GM21423 (cell line): ENCODE results near the gene TTC21B.
"Not testable (repeated sequence)": the region's sequence is repeated elsewhere in the genome, so short reads cannot be mapped to it uniquely, and the experiment has no call there.

Experiments
- ATAC-seq: cut with Tn5 transposase; IDR thresholded peaks from one replicate; pipeline ENCODE4 v1.9.1; 2021; ENCODE audit warnings: mild to moderate bottlenecking, moderate library complexity; ENCODE audit not compliant: unreplicated experiment

Gene TTC21B

DNA sequence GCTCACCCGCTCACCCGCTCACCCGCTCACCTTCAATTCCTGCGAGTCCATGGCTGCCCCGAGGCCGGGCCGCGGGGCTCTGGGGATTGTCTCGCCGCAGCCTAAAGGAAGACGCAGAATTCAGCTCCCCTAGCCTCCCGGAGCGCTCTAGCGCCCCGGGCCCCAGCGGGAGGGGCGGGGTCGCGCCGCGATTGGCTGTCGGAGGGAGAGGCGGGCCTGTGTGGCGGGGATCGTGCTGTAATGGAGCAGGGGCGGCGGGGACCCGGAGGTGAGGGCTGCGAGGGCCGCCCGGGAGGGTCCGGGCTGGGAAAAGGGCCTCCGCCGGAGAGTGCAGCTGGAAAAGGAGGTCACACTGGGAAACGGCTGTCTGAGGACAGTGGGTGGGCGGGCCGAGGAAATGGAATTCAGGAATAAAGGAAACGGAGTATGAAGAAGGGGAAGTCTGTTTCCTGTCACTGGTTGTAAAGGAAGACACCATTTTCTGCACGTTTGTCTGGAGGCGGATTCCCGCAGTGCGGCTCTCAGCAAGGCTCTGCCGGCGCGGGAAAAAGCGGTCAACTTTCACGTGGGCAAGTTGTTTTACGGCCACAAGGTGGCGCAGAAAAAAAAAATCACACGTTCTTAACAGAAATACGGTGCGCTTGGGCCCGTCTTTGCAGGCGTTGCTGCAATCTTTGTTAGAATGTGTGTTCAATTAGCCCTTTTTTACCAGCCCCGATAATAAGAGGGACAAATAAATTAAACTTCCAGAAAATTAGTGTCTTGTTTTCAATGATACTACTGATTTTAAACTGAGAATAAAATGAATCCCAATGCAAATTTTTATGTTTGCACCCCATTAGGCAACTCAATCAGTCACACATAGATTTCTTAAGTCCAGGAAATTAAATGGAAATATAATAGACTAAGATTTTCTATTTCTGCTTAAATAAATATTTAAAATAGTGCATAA, at the start of gene TTC21B:
TTC21B (minus strand) TSS at position 122 of the 952 bp plus-strand sequence; CDS start at position 51, 71 bp downstream.
- peak; percentile 94 for ATAC-seq

DNA sequence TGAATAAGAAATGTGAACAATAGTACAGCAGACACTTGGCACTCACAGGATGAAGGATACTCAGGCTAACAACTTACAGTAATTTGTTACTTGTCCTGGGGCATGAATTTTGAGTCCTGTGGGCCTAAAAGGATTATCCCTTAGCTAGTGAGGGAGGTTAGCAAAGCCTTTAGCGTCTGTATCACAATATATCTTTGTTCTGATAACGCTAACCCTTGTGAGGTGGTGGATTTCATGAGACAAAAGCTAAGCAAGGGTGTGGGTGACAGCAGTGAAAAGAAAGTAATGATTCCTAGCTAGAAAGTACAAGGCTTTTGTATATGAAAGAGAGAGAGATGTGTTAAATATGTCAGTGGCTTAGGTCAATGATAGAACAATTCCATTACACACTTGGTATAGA, 46.8 kb upstream of the TTC21B start:
- ATAC-seq: no peak

DNA sequence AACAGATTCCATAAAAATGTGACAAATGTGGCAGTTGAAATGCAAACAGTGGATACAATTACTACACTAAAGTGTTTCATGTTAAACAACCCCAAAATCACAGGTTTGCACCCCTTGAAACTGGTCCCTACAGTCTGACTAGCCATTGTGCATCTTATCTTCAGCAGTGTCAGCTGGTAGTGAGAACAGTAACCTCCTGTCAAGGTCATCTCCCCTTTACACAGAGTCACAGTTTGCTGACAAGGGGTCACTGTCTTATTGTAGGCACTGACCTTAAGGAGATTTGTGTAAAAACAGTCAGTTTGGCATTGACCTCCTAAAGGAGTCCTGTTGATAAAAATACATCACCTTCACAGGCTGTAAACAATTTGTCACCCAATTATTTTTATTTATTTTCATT, 37.3 kb upstream of the TTC21B start:
- no peak for ATAC-seq

DNA sequence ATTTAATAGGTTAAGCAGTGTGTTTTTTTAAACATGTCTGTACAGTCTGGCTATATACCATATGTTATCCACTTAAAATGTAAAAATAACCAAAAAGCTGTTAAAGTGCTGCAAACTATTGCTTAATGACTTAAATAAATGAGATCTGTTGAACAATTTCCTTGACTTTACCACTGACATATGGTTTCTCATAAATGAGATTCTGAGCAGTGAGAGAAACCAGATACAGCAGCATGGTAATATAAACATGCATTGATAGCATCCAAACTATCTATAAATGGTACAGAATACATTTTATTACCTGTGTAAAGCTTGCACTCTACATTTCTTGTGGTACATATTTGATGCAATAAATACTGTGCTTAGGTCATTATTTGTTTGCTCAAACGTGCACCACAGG, 36.3 kb upstream of the TTC21B start:
- ATAC-seq: no peak

DNA sequence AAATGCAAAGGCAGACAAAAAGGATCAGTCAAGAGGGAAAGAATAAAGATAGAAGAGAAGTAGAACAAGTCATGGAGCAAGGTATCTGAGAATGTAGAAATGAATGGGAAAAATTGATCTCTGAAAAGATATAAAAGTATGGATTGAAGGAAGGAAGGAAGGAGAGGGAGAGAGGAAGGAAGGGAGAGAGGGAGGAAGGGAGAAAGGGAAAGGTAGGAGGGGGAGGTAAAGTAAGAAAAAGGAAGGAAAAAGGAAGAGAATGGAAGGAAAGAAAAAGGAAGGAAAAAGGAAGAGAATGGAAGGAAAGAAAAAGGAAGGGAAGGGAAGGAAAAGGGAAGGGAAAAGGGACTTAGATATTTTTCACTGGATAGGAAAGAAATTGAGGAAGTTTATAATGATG, 31.5 kb upstream of the TTC21B start:
- ATAC-seq: no peak

DNA sequence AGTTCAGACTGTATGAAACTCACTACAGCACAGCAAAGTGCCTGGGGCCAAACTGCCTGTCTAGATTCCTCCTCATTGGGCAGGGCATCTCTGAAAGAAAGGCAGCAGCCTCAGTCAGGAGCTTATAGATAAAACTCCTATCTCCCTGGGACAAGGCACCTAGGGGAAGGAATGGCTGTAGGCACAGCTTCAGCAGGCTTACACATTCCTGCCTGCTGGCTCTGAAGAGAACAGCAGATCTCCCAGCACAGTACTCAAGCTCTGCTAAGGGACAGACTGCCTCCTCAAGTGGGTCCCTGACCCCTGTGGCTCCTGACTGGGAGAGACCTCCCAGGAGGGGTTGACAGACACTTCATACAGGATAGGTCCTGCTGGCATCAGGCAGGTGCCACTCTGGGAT, 18.6 kb upstream of the TTC21B start:
- ATAC-seq: not testable (repeated sequence)

DNA sequence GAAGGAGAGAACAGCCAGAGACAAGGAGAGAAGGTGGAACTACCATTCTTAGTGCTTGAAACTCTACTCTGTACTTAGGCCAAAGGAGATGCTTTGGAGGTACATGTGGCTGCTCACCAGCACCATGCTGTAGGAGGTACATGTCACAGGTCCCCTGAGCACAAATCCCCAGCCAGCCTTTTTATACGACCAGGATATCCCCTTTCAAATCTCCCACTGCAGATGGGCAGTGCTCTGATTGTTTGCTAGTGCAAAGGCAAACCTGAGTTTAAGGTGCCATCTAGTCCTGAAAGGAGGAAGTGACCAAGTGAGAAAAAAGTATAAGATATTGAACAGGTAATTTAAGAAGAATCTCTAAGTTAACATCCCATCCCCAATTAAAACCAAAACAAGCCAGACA, 17.1 kb upstream of the TTC21B start:
- ATAC-seq: no peak

DNA sequence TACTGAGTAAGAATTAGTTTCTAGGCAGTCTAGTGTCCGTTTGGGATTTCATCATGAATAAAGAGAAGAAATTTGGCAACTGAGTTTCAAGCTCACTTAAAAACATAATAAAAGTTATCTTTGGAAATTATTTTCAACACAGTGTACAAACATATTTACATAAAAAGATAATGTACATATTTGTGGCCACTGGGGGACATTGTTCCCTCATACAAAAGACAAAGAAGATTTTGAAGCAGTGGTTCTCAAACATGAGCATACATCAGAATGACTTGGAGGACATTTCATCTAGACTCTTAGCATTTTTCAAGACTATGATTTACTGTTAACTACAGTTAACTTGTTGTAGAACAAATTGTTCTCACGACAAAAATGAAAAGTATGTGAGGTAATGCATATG, 15.7 kb upstream of the TTC21B start:
- no peak for ATAC-seq

DNA sequence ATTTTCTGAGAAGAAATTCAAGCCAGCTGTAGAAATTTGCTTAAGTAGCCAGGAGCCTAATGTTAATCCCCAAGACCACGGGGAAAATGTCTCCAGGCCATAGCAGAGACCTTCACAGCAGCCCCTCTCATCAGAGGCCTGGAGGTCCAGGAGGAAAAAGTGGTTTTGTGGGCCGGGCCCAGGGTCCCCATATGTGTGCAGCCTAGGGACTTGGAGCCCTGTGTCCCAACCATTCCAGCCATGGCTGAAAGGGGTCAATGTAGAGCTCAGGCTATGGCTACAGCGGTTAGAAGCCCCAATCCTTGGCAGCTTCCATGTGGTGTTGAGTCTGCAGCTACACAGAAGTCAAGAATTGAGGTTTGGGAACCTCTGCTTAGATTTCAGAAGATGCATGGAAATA, 14.2 kb upstream of the TTC21B start:
- ATAC-seq: no peak

DNA sequence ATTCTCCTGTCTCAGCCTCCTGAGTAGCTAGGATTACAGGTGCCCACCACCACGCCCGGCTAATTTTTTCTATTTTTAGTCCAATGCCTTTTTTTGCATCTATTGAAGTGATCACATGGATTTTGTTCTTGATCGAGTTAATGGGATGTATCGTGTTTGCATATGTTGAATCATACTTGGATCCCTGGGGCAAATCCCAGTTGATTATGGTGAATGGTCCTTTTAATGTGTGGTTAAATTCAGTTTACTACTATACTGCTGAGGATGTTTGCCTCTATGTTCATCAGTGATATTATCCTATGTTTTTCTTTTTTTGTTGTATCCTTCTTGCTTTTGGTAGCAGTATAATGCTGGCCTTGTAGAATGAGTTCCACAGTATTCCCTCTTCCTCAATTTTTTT, 8.2 kb upstream of the TTC21B start:
- ATAC-seq: no peak

DNA sequence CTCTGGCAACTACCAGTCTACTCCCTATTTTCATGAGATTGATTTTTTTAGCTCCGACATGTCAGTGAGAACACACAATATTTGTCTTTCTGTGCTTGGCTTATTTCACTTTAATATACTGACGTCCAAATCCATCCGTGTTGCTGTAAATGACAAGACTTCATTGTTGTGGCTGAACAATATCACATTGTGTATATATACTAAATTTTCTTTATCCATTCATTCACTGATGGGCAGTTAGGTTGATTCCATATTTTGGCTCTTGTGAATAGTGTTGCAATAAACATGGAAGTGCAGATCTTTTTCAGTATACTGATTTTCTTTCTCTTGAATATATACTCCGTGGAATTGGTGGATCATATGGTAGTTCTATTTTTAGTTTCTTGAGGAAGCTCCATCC, 5.8 kb upstream of the TTC21B start:
- no peak for ATAC-seq

DNA sequence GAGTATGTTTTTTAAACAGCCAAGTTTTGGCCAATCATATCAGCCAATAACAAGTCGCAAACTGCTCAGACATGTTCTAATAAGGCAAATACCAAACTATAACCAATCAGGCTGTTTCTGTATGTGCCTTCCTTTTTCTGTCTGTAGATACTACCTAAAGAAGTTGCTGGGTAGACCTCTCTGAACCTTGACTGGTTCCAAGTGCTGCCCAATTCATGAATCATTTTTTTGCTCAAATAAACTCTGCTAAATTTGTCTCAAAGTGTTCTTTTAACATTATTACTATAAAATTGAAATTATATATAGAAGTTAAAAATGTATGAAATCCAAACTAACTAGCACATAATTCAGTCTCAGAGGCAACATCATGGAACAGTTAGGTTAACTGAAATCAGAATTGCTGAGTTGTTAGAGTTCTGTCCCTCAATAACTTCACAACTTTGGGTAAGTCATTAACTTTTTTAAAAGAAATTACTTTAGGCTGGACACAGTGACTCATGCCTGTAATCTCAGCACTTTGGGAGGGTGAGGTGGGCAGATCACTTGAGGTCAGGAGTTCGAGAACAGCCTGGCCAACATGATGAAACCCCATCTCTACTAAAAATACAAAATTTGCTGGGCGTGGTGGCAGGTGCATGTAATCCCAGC, 4.9 kb upstream of the TTC21B start:
- no peak for ATAC-seq

DNA sequence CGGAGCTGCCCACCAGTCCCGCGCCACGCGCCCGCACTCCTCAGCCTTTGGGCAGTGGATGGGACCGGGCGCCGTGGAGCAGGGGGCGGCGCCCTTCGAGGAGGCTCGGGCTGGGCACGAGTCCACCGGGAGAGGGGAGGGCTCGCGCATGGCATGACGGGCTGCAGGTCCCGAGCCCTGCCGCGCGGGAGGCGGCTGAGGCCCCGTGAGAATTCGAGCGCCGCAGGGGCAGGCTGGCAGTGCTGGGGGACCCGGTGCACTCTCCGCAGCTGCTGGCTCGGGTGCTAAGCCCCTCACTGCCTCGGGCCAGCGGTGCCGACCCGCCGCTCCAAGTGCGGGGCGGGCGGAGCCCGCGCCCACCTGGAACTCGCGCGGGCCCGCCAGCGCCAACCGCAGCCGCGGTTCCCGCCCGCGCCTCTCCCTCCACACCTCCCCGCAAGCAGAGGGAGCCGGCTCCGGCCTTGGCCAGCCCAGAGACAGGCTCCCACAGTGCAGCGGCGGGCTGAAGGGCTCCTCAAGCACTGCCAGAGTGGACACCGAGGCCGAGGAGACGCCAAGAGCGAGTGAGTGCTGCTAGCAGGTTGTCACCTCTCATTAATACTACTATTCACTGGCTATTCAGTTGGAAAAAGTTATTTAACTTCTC, 3.6 kb upstream of the TTC21B start:
- ATAC-seq: no peak

DNA sequence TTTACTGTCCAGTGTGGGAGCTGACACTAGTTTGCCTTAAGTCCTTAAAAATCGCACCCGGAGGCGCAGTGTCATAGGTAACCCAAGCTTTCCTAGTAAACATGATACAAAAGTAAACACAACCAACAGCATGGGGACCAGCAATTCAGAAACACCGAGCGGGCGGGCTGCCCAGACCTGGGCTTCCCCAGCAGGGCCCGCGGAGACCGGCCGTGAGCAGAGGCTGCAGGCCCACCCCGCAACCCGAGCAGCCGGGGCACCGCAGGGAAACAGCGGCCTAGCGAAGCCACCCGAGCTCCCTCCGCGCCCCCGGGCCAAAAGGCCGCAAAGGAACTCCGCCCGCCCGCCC, 296 bp downstream of the TTC21B start:
- ATAC-seq: peak; percentile 32

DNA sequence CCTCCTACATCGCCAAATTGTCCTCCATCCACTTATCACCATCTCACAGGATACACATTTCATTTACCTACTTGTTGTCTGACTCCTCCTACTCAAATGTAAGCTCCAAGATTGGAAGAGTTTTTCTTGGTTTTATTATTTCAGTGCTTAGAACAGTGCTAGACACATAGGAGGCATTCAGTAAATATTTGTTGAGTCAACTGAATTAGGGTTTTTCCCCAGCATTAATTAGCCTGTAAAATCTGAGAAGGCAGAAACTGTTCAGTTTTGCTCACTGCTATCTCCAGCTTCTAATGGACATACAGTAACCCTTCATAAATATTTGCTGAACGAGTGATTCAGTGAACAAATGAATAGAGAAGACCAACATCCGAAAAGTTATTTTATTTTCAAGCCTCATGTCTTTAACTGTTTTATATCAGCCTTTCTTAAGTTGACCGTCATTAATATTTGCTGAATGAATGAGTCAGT, 800 bp downstream of the TTC21B start:
- ATAC-seq: no peak

DNA sequence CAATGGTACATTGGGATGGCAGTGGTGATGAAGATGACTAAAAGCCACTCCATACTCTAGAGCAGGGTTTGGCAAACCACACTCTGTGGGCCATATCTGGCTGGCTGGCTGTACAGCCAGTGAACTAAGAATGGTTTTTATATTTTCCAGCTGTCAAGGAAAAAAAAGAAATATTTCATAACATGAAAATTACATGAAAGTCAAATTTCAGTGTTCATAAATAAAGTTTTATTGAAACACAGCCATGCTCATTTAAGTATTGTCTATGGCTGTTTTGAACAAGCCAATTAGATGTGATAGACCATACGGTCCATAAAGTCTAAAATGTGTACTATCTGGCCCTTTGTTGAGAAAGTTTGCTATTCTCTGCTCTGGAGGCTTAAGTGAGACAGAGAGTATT, 1.5 kb downstream of the TTC21B start:
- no peak for ATAC-seq

DNA sequence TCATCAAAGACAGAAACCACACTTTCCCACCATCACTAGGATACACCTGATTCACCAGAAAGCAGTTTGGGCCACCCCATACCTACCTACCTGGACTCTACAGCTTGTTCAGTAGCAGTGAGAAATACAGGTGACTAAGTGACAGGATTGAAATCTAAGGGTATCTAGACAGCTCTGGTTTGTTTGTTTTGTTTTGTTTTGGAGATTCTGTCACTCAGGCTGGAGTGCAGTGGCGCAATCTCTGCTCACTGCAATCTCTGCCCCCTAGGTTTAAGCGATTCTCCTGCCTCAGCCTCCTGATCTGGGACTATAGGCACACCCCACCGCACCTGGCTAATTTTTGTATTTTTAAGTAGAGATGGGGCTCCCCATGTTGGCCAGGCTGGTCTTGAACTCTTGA, 3.1 kb downstream of the TTC21B start:
- ATAC-seq: no peak

DNA sequence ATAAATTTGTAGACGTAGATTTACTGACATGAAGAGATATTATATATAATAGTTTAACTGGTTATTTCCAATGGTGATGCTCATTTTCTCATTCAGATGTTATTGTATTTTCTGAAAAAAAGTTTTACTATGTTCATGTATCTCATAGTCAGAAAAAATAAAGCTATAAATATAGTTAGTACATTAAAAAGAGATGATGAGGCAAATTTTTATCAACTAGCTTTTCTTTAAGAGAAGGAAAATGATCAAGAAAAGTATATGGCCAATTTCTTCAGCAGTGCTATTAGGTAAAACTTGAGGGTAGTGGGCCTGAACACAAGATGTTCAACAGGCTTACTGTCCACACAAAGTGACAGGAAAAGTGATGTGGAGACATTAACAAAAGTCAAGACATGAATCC, 11.7 kb downstream of the TTC21B start:
- ATAC-seq: no peak

DNA sequence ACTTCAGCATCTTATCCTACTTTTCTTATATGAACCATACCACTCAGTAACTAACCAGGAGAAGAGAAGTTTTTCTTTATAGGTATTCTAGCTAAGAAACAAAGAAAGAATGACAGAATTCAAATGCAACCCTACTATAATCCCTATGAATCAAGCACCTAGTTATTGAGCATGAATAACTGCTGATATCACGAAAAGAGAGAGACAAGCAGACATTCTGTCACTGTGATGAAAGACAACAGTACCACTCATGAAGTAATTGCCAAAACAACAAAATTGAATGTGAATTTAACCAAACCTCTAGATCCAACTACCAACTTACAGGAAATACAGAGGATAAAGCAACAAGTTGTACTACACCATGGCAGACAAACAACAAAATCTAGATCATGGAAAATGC, 15.3 kb downstream of the TTC21B start:
- no peak for ATAC-seq

DNA sequence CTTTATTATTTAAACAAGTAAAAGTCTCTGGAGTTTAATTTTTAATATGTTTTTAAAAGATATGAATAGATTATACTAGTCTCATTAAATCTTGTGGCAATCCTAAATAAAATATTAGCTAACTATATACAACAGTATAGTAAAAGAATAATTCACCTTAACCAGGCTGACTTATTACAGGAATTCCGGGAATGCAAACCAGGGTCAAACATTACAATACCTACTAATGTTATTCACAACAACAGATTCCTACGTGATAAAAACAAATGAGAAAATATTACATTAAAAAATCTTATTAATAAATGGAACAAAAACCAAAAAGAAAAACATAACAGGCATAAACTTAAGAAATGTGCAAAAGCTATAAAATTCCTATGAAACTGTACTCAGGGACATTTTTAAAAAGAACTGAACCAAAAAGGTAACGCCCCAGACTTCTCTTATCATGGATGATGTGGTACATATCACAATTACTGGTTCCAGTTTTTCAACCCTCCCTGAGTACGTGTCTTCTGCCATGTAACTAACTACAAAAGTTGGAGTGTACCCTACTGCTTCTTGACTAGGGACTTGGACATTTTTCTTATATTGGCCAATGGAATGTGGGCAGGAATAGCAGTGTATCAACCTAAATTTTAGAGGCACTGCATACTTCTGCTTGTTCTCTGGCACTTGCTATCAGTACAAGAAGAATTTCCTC, 20.2 kb downstream of the TTC21B start:
- ATAC-seq: no peak

DNA sequence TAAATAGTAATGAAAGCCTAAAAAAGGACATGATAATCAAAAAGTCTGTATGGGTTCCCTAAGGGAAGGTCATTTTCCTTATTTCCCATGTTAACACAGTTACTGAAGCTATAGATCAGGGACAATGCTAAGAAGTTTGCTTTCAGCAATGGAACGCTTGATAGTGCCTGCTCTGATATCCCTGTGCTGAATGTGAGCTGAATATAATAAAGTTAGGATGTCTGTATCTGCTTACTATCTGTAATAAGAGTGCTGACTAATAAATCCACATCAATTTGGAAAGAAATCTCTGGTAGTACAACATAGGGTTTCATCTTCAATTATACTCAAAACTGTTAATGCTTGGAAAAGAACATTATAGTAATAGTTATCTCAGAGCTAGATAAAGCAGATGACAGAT, 25.8 kb downstream of the TTC21B start:
- ATAC-seq: no peak
